H9 (cell line): Measurements from ENCODE around the gene BCAS1. TPM values are rescaled to one million over a fixed set of nuclear protein-coding genes. Genes with fewer than 3 reads are reported as not detected.

Experiments used
- DNase-seq: peaks from one replicate; pipeline ENCODE4 v3.0.0-alpha.2; 2017
- H2AFZ ChIP-seq: one replicate; pipeline ENCODE4 v1.6.1; 2013; ENCODE audit warnings: mild to moderate bottlenecking, low read length, control low read depth, moderate library complexity
- H2AK5ac ChIP-seq: 2 replicates; pipeline ENCODE4 v1.6.1; 2013; ENCODE audit warnings: low read length, control low read depth, mixed read lengths; ENCODE audit not compliant: insufficient read length
- H2BK120ac ChIP-seq: one replicate; pipeline ENCODE4 v1.6.1; 2013; ENCODE audit warnings: low read depth, mild to moderate bottlenecking, low read length, control low read depth, inconsistent platforms; ENCODE audit not compliant: poor library complexity, severe bottlenecking
- H2BK12ac ChIP-seq: 2 replicates; pipeline ENCODE4 v1.6.1; 2013; ENCODE audit warnings: low read length, control low read depth, mixed read lengths, low read depth; ENCODE audit not compliant: insufficient read length
- H2BK15ac ChIP-seq: 2 replicates; pipeline ENCODE4 v1.6.1; 2013; ENCODE audit warnings: low read depth, low read length, control low read depth
- H2BK20ac ChIP-seq: one replicate; pipeline ENCODE4 v1.6.1; 2013; ENCODE audit warnings: low read depth, mild to moderate bottlenecking, low read length, control low read depth, inconsistent platforms; ENCODE audit not compliant: poor library complexity, severe bottlenecking
- H2BK5ac ChIP-seq: 2 replicates; pipeline ENCODE4 v1.6.1; 2013; ENCODE audit warnings: low read length, control low read depth, mixed read lengths; ENCODE audit not compliant: insufficient read length
- H3K14ac ChIP-seq: 2 replicates; pipeline ENCODE4 v1.6.1; 2013; ENCODE audit warnings: low read length, control low read depth; ENCODE audit not compliant: insufficient read depth
- H3K18ac ChIP-seq: 2 replicates; pipeline ENCODE4 v1.6.1; 2013; ENCODE audit warnings: low read depth, mild to moderate bottlenecking, mixed read lengths, low read length, control low read depth; ENCODE audit not compliant: insufficient read length
- H3K23ac ChIP-seq: 2 replicates; pipeline ENCODE4 v1.6.1; 2013; ENCODE audit warnings: low read length, control low read depth, mixed read lengths, low read depth; ENCODE audit not compliant: insufficient read length
- H3K23me2 ChIP-seq: 2 replicates; pipeline ENCODE4 v1.6.1; 2013; ENCODE audit warnings: low read depth, mild to moderate bottlenecking, mixed read lengths, low read length, control low read depth; ENCODE audit not compliant: insufficient read length, poor library complexity, severe bottlenecking
- H3K27ac ChIP-seq: 2 replicates; pipeline ENCODE4 v1.5.1; 2013; ENCODE audit warnings: low read length, control low read depth, mixed read lengths, low read depth; ENCODE audit not compliant: insufficient read length
- H3K27me3 ChIP-seq: 2 replicates; pipeline ENCODE4 v1.6.1; 2013; ENCODE audit warnings: low read length, control low read depth, inconsistent platforms; ENCODE audit not compliant: insufficient read depth
- H3K4ac ChIP-seq: 2 replicates; pipeline ENCODE4 v1.6.1; 2013; ENCODE audit warnings: low read depth, mild to moderate bottlenecking, control low read depth, inconsistent platforms, low read length, moderate library complexity
- H3K4me1 ChIP-seq: 2 replicates; pipeline ENCODE4 v1.6.1; 2013; ENCODE audit warnings: low read length, control low read depth, inconsistent platforms; ENCODE audit not compliant: insufficient read depth
- H3K4me2 ChIP-seq: 2 replicates; pipeline ENCODE4 v1.6.1; 2013; ENCODE audit warnings: low read length, control low read depth, mixed read lengths; ENCODE audit not compliant: insufficient read length, insufficient read depth
- H3K56ac ChIP-seq: 2 replicates; pipeline ENCODE4 v1.6.1; 2013; ENCODE audit warnings: low read depth, mild to moderate bottlenecking, mixed read lengths, low read length, control low read depth; ENCODE audit not compliant: insufficient read length
- H3K79me1 ChIP-seq: 2 replicates; pipeline ENCODE4 v1.6.1; 2013; ENCODE audit warnings: low read depth, mild to moderate bottlenecking, moderate library complexity, low read length, control low read depth, inconsistent platforms; ENCODE audit not compliant: insufficient read depth, poor library complexity, severe bottlenecking
- H3K79me2 ChIP-seq: 2 replicates; pipeline ENCODE4 v1.6.1; 2013; ENCODE audit warnings: low read length, control low read depth, inconsistent platforms; ENCODE audit not compliant: insufficient read depth
- H3K9ac ChIP-seq: 2 replicates; pipeline ENCODE4 v1.6.1; 2013; ENCODE audit warnings: low read length, control low read depth, mixed read lengths; ENCODE audit not compliant: insufficient read length; ENCODE audit errors: extremely low read depth
- H3K9me3 ChIP-seq: one replicate; pipeline ENCODE4 v1.6.1; 2013; ENCODE audit warnings: low read depth, low read length, inconsistent platforms; ENCODE audit not compliant: control insufficient read depth
- H3T11ph ChIP-seq: one replicate; pipeline ENCODE4 v1.6.1; 2013; ENCODE audit warnings: mild to moderate bottlenecking, low read length, control low read depth, inconsistent platforms
- H4K20me1 ChIP-seq: one replicate; pipeline ENCODE4 v1.6.1; 2013; ENCODE audit not compliant: control insufficient read depth, insufficient read length, insufficient read depth
- H4K5ac ChIP-seq: 2 replicates; pipeline ENCODE4 v1.6.1; 2013; ENCODE audit warnings: low read depth, mild to moderate bottlenecking, mixed read lengths, low read length, control low read depth; ENCODE audit not compliant: insufficient read length
- H4K8ac ChIP-seq: replicated peaks from 2 replicates; pipeline ENCODE4 v1.6.1; 2013; ENCODE audit warnings: low read length, control low read depth, mixed read lengths, low read depth; ENCODE audit not compliant: insufficient read length
- H4K91ac ChIP-seq: 2 replicates; pipeline ENCODE4 v1.6.1; 2013; ENCODE audit warnings: low read depth, mild to moderate bottlenecking, moderate library complexity, mixed read lengths, low read length, control low read depth; ENCODE audit not compliant: insufficient read length
- H3K27ac Mint-ChIP-seq, 3 experiments: 2 replicates in 2 of 3; 3 replicates in 1 of 3; pipeline ENCODE4 v1.8.0; 2020 to 2021; ENCODE audit warnings: mixed read lengths in 3 of 3, mild to moderate bottlenecking in 1 of 3, moderate library complexity in 1 of 3
- H3K27me3 Mint-ChIP-seq: 2 replicates; pipeline ENCODE4 v1.8.0; 2021; ENCODE audit warnings: low read depth, mild to moderate bottlenecking, moderate library complexity, mixed read lengths
- H3K36me3 Mint-ChIP-seq, 3 experiments: 2 replicates in 2 of 3; 3 replicates in 1 of 3; pipeline ENCODE4 v1.8.0; 2020 to 2021; ENCODE audit warnings: low read depth in 3 of 3, mixed read lengths in 3 of 3; ENCODE audit not compliant: insufficient read depth in 1 of 3
- H3K4me1 Mint-ChIP-seq, 2 experiments: 2 replicates each; pipeline ENCODE4 v1.8.0; 2020; ENCODE audit warnings: mixed read lengths in 2 of 2
- H3K4me3 Mint-ChIP-seq, 2 experiments: 2 replicates in 1 of 2; 3 replicates in 1 of 2; pipeline ENCODE4 v1.8.0; 2020 to 2021; ENCODE audit warnings: mild to moderate bottlenecking in 2 of 2, mixed read lengths in 2 of 2, moderate library complexity in 1 of 2
- H3K9me3 Mint-ChIP-seq, 2 experiments: 2 replicates in 1 of 2; 3 replicates in 1 of 2; pipeline ENCODE4 v1.8.0; 2020; ENCODE audit warnings: mild to moderate bottlenecking in 2 of 2, mixed read lengths in 2 of 2, moderate library complexity in 1 of 2
- WGBS: extraction: QIAGEN DNeasy Blood & Tissue Kit; methylation state at CpG from one replicate; pipeline ENCODE4 v1.1.7; 2013; ENCODE audit warnings: missing lambda C conversion rate, low lambda C conversion rate, mixed read lengths; ENCODE audit not compliant: insufficient read length; ENCODE audit errors: extremely low coverage; 5-methylcytosine and 5-hydroxymethylcytosine counted together
- total RNA-seq: library from RNA; stranded (reverse); gene quantifications from 2 replicates; pipeline ENCODE4 v1.2.1, GENCODE V29; 2021
- TF ChIP-seq, protein P1 (sequence below): fragments of 200-600 bp; sonication (generic); conservative IDR thresholded peaks from 3 replicates; pipeline ENCODE4 v1.8.0; 2021; ENCODE audit warnings: antibody characterized with exemption, mild to moderate bottlenecking

BCAS1 gene
- total RNA-seq, 1 experiment from 2014 or later, result 0.15 TPM

DNA sequence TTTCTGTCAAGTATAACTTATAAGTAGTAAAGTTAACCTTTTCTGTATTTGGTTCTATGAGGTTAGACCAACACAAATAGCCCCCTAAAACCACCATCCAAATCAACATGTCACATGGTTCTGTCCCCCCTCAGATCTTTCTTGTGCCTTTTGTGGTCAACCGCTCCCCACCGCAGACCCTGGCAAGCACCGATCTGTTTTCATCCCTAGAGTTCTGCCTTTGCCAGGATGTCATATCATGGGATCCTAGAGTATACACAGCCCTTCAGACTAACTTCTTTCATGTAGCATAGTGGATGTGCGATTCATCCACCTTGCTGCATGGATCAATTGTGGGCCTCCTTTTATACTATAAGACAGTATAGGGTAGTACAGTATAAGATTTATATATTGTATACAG, 124.3 kb downstream of the BCAS1 start:
- H3K4me1 Mint-ChIP-seq, result peaks cover 25 to 35% of the 10 kb centered on the region in 2 experiments
- Histone ChIP-seq H3K27me3 (no peaks in the 10 kb centered on the region), H2BK120ac (no peak overlapping the region), H4K20me1 (no peaks in the 10 kb centered on the region), H3K9me3 (no peaks in the 10 kb centered on the region), H4K5ac (no peak overlapping the region), H4K8ac (no peak overlapping the region), H2BK20ac (no peak overlapping the region), H3K56ac (no peak overlapping the region), H3K9ac (no peak overlapping the region), H3K14ac (no peak overlapping the region), H3K4ac (no peak overlapping the region), H2BK15ac (no peak overlapping the region), H3K23ac (no peak overlapping the region), H3T11ph (no peak overlapping the region), H3K79me2 (no peaks in the 10 kb centered on the region), H3K27ac (no peak overlapping the region), H3K79me1 (no peaks in the 10 kb centered on the region), H4K91ac (no peak overlapping the region), H3K18ac (no peak overlapping the region), H2AK5ac (no peak overlapping the region), H3K23me2 (no peaks in the 10 kb centered on the region), H3K4me2 (no peak overlapping the region), H2AFZ (no peak overlapping the region), H2BK12ac (no peak overlapping the region), H2BK5ac (no peak overlapping the region), H3K4me1 (peaks cover 9% of the 10 kb centered on the region; the same call in 1 of the 2 replicates)
- no peak overlapping the region for H3K27ac Mint-ChIP-seq
- H3K27me3 Mint-ChIP-seq, result no peaks in the 10 kb centered on the region
- H3K4me3 Mint-ChIP-seq, result no peak overlapping the region
- no peaks in the 10 kb centered on the region for H3K9me3 Mint-ChIP-seq
- no CpG with 5 or more reads among the region's 4 CpGs for WGBS
- TF ChIP-seq, protein P1, sequence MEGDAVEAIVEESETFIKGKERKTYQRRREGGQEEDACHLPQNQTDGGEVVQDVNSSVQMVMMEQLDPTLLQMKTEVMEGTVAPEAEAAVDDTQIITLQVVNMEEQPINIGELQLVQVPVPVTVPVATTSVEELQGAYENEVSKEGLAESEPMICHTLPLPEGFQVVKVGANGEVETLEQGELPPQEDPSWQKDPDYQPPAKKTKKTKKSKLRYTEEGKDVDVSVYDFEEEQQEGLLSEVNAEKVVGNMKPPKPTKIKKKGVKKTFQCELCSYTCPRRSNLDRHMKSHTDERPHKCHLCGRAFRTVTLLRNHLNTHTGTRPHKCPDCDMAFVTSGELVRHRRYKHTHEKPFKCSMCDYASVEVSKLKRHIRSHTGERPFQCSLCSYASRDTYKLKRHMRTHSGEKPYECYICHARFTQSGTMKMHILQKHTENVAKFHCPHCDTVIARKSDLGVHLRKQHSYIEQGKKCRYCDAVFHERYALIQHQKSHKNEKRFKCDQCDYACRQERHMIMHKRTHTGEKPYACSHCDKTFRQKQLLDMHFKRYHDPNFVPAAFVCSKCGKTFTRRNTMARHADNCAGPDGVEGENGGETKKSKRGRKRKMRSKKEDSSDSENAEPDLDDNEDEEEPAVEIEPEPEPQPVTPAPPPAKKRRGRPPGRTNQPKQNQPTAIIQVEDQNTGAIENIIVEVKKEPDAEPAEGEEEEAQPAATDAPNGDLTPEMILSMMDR, result no peak
- H3K36me3 Mint-ChIP-seq, result no peaks in the 10 kb centered on the region
- DNase-seq, result no peak
